Measurements from ENCODE around the gene ATP11C. TPM values are rescaled to one million over a fixed set of nuclear protein-coding genes. Genes with fewer than 3 reads are reported as not detected.

The ATP11C gene
- total RNA-seq, 1 experiment from 2014 or later, result 38.6 TPM

DNA sequence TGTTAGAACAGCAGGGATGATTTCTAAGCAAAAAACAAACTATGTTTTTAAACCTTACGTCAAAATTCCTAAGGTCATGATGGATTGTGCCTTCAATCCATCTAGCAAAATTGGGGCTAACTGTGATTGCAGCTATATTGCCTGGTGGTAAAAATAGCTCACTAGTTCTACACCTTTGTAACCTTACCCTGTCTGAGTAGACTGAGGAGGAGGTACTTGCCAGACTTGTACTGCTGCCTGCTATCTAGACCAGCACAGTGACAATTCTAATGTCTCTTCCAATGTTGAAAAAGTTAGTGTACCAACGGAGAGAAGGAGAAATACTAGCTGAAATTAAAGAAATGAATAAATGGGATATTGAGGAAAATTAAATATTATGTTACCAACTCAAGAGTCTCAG lies 30.3 kb downstream of the ATP11C start:
- Mint-ChIP-seq H3K27ac (no peak overlapping the region), H3K9me3 (no peaks in the 10 kb centered on the region), H3K4me3 (no peak overlapping the region), H3K36me3 (no peaks in the 10 kb centered on the region), H3K4me1 (peaks cover 21% of the 10 kb centered on the region), H3K27me3 (ENCODE audit: low read depth) (no peaks in the 10 kb centered on the region)
- DNase-seq (ENCODE audit: low spot score), result no peak
- ATAC-seq, result no peak
- ChIA-PET POLR2A (no interaction called here), CTCF (no interaction called here)
- no peak for TF ChIP-seq ESRRA (CRISPR knock-in tag; IDR thresholded peaks at IDR 0.05; ENCODE audit: borderline replicate concordance)

DNA sequence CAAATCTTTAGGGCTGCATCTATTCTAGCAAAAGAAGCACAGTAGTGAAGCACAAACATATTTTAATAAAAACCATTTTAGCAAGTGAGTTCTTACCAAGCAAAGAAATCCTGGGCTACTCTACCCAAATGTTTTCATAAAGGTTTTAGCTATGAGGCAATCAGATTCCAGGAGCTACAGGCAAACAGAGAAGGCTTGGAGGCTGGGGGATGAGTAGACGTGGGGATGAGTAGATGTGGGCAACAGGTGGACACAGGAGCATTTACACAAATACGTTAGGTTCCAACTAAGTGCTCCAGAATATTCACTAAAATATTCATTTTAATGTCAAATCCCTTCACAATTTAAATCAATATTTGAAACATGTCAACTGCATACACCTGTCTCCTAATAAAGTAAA lies 34.5 kb downstream of the ATP11C start:
- no peaks in the 10 kb centered on the region for H3K36me3 Mint-ChIP-seq
- H3K27ac Mint-ChIP-seq, result no peak overlapping the region
- ChIA-PET CTCF (no interaction called here), POLR2A (no interaction called here)
- peaks cover 15% of the 10 kb centered on the region for H3K4me1 Mint-ChIP-seq
- H3K27me3 Mint-ChIP-seq (ENCODE audit: low read depth), result no peaks in the 10 kb centered on the region
- H3K4me3 Mint-ChIP-seq, result no peak overlapping the region
- DNase-seq (ENCODE audit: low spot score) (no peak), ATAC-seq (no peak)
- TF ChIP-seq ATF1 (CRISPR knock-in tag; IDR thresholded peaks at IDR 0.05) (no peak), ZBTB21 (CRISPR knock-in tag; IDR thresholded peaks at IDR 0.05; ENCODE audit: borderline replicate concordance) (no peak), NFYB (CRISPR knock-in tag; conservative IDR thresholded peaks at IDR 0.05; ENCODE audit: low read depth) (no peak), ZNF121 (CRISPR knock-in tag; IDR thresholded peaks at IDR 0.05) (no peak), ETV6 (CRISPR knock-in tag; IDR thresholded peaks at IDR 0.05) (no peak), MXD4 (CRISPR knock-in tag; IDR thresholded peaks at IDR 0.05; ENCODE audit: borderline replicate concordance) (no peak), IRF2 (CRISPR knock-in tag; IDR thresholded peaks at IDR 0.05; ENCODE audit: borderline replicate concordance, low read depth) (no peak), CBFB (CRISPR knock-in tag; IDR thresholded peaks at IDR 0.05; ENCODE audit: low read depth) (no peak), ZNF423 (CRISPR knock-in tag; IDR thresholded peaks at IDR 0.05) (no peak), TP53 (CRISPR knock-in tag; IDR thresholded peaks at IDR 0.05) (no peak), SOX15 (CRISPR knock-in tag; IDR thresholded peaks at IDR 0.05) (no peak), TCF7 (CRISPR knock-in tag; IDR thresholded peaks at IDR 0.05; ENCODE audit: low read depth) (no peak), TEAD4 (CRISPR knock-in tag; IDR thresholded peaks at IDR 0.05) (no peak)
- TF ChIP-seq, protein P1, sequence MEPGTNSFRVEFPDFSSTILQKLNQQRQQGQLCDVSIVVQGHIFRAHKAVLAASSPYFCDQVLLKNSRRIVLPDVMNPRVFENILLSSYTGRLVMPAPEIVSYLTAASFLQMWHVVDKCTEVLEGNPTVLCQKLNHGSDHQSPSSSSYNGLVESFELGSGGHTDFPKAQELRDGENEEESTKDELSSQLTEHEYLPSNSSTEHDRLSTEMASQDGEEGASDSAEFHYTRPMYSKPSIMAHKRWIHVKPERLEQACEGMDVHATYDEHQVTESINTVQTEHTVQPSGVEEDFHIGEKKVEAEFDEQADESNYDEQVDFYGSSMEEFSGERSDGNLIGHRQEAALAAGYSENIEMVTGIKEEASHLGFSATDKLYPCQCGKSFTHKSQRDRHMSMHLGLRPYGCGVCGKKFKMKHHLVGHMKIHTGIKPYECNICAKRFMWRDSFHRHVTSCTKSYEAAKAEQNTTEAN (CRISPR knock-in tag; IDR thresholded peaks at IDR 0.05), result no peak
- TF ChIP-seq, protein P2, sequence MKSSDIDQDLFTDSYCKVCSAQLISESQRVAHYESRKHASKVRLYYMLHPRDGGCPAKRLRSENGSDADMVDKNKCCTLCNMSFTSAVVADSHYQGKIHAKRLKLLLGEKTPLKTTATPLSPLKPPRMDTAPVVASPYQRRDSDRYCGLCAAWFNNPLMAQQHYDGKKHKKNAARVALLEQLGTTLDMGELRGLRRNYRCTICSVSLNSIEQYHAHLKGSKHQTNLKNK (CRISPR knock-in tag; IDR thresholded peaks at IDR 0.05), result no peak
- TF ChIP-seq, protein P3, sequence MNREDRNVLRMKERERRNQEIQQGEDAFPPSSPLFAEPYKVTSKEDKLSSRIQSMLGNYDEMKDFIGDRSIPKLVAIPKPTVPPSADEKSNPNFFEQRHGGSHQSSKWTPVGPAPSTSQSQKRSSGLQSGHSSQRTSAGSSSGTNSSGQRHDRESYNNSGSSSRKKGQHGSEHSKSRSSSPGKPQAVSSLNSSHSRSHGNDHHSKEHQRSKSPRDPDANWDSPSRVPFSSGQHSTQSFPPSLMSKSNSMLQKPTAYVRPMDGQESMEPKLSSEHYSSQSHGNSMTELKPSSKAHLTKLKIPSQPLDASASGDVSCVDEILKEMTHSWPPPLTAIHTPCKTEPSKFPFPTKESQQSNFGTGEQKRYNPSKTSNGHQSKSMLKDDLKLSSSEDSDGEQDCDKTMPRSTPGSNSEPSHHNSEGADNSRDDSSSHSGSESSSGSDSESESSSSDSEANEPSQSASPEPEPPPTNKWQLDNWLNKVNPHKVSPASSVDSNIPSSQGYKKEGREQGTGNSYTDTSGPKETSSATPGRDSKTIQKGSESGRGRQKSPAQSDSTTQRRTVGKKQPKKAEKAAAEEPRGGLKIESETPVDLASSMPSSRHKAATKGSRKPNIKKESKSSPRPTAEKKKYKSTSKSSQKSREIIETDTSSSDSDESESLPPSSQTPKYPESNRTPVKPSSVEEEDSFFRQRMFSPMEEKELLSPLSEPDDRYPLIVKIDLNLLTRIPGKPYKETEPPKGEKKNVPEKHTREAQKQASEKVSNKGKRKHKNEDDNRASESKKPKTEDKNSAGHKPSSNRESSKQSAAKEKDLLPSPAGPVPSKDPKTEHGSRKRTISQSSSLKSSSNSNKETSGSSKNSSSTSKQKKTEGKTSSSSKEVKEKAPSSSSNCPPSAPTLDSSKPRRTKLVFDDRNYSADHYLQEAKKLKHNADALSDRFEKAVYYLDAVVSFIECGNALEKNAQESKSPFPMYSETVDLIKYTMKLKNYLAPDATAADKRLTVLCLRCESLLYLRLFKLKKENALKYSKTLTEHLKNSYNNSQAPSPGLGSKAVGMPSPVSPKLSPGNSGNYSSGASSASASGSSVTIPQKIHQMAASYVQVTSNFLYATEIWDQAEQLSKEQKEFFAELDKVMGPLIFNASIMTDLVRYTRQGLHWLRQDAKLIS (CRISPR knock-in tag; IDR thresholded peaks at IDR 0.05; ENCODE audit: borderline replicate concordance), result no peak
- TF ChIP-seq, protein P4, sequence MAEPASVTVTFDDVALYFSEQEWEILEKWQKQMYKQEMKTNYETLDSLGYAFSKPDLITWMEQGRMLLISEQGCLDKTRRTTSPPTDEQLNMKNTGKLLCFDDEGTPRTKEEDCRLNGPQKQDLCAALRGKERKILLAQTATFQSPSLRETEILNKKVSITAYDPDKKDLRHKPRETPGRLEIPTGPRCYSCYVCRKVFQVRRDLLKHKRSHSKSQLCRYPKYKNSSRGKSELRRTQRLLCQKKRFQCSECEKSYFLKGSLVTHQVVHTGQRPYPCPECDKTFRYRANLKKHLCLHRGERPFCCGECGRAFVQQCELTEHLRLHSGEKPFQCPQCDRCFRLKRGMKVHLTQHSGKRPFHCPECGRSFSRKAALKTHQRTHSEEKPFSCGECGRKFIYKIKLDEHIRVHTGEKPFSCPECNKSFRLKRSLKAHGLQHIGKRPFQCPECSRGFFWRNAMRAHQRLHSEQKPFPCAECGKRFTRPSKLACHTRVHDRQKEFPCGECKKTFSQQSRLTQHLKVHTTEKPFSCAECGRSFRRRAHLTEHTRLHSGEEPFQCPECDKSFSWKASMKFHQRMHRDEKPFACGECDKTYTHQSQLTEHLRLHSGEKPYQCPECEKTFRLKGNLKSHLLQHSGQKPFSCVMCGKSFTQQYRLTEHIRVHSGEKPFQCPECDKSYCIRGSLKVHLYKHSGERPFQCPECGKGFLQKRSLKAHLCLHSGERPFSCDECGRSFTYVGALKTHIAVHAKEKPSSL (CRISPR knock-in tag; conservative IDR thresholded peaks at IDR 0.05), result no peak
- TF ChIP-seq, protein P5, sequence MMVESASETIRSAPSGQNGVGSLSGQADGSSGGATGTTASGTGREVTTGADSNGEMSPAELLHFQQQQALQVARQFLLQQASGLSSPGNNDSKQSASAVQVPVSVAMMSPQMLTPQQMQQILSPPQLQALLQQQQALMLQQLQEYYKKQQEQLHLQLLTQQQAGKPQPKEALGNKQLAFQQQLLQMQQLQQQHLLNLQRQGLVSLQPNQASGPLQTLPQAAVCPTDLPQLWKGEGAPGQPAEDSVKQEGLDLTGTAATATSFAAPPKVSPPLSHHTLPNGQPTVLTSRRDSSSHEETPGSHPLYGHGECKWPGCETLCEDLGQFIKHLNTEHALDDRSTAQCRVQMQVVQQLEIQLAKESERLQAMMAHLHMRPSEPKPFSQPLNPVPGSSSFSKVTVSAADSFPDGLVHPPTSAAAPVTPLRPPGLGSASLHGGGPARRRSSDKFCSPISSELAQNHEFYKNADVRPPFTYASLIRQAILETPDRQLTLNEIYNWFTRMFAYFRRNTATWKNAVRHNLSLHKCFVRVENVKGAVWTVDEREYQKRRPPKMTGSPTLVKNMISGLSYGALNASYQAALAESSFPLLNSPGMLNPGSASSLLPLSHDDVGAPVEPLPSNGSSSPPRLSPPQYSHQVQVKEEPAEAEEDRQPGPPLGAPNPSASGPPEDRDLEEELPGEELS (CRISPR knock-in tag; IDR thresholded peaks at IDR 0.05), result no peak
- TF ChIP-seq, protein P6, sequence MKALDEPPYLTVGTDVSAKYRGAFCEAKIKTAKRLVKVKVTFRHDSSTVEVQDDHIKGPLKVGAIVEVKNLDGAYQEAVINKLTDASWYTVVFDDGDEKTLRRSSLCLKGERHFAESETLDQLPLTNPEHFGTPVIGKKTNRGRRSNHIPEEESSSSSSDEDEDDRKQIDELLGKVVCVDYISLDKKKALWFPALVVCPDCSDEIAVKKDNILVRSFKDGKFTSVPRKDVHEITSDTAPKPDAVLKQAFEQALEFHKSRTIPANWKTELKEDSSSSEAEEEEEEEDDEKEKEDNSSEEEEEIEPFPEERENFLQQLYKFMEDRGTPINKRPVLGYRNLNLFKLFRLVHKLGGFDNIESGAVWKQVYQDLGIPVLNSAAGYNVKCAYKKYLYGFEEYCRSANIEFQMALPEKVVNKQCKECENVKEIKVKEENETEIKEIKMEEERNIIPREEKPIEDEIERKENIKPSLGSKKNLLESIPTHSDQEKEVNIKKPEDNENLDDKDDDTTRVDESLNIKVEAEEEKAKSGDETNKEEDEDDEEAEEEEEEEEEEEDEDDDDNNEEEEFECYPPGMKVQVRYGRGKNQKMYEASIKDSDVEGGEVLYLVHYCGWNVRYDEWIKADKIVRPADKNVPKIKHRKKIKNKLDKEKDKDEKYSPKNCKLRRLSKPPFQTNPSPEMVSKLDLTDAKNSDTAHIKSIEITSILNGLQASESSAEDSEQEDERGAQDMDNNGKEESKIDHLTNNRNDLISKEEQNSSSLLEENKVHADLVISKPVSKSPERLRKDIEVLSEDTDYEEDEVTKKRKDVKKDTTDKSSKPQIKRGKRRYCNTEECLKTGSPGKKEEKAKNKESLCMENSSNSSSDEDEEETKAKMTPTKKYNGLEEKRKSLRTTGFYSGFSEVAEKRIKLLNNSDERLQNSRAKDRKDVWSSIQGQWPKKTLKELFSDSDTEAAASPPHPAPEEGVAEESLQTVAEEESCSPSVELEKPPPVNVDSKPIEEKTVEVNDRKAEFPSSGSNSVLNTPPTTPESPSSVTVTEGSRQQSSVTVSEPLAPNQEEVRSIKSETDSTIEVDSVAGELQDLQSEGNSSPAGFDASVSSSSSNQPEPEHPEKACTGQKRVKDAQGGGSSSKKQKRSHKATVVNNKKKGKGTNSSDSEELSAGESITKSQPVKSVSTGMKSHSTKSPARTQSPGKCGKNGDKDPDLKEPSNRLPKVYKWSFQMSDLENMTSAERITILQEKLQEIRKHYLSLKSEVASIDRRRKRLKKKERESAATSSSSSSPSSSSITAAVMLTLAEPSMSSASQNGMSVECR (CRISPR knock-in tag; IDR thresholded peaks at IDR 0.05; ENCODE audit: borderline replicate concordance), result no peak
- H3K9me3 Mint-ChIP-seq, result no peaks in the 10 kb centered on the region

All from WTC11 (cell line).